Measurements from ENCODE around the gene CSNK1G2. TPM values are rescaled to one million over a fixed set of nuclear protein-coding genes. Genes with fewer than 3 reads are reported as not detected.

Gene CSNK1G2
- total and polyA plus RNA-seq, 2 experiments from 2014 or later: 39.6 to 147 TPM

DNA sequence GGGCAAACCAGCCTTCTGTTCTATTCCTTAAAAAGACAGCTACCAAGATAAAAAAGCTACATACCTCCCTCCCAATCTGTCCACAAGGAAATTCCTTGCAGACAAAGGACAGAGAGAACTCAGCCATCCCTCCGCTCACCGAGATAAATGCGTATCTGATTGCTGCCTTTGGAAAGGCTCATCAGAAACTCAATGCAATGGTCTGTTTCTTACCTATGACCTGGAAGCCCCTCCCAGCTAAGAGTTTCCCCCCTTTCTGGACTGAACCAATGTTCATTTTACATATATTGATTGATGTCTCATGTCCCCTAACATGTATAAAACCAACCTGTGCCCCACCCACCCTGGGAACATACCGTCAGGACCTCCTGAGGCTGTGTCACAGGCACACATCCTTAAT is 62.9 kb downstream of the CSNK1G2 start:
- Histone ChIP-seq H3K27me3 (ENCODE audit: insufficient read depth) (no peaks in the 10 kb centered on the region), H3K4me3 (no peak overlapping the region), H3K36me3 (ENCODE audit: insufficient read depth) (no peaks in the 10 kb centered on the region), H3K4me1 (ENCODE audit: insufficient read depth) (no peaks in the 10 kb centered on the region), H4K20me1 (replicated peaks; ENCODE audit: insufficient read depth) (peaks cover 17% of the 10 kb centered on the region), H3K27ac (ENCODE audit: low read depth) (0 out of 2 replicates have a peak overlapping the region, but pooled peaks have one; percentile 23), H3K79me2 (replicated peaks; ENCODE audit: insufficient read depth) (no peaks in the 10 kb centered on the region), H3K9me2 (ENCODE audit: insufficient read depth) (no peaks in the 10 kb centered on the region), H3F3A (replicated peaks; ENCODE audit: low read depth) (no peaks in the 10 kb centered on the region), H2AFZ (no peak overlapping the region), H3K4me2 (no peak overlapping the region)
- no peak for ATAC-seq
- H3K9me3 Mint-ChIP-seq: no peaks in the 10 kb centered on the region
- peaks cover 4% of the 10 kb centered on the region for H3K27me3 Mint-ChIP-seq (ENCODE audit: insufficient read depth, low read depth, poor library complexity)
- H3K27ac Mint-ChIP-seq: no peak overlapping the region
- peaks cover 30% of the 10 kb centered on the region for H3K36me3 Mint-ChIP-seq (ENCODE audit: low read depth)
- no peaks in the 10 kb centered on the region for H3K4me1 Mint-ChIP-seq
- no peak for DNase-seq (ENCODE audit: low spot score)
- H3K4me3 Mint-ChIP-seq: no peak overlapping the region
- TF ChIP-seq CREB1 (CRISPR knock-in tag; IDR thresholded peaks at IDR 0.05; ENCODE audit: low read depth) (no peak), STAT1 (IDR thresholded peaks at IDR 0.05; ENCODE audit: unreplicated experiment) (no peak), CTCF (conservative IDR thresholded peaks at IDR 0.05; ENCODE audit: low read depth in 2 of 2) (no peak), EZH2phosphoT487 (IDR thresholded peaks at IDR 0.05; ENCODE audit: unreplicated experiment) (no peak), ZNF331 (CRISPR knock-in tag; IDR thresholded peaks at IDR 0.05; ENCODE audit: low read depth) (no peak)
- TF ChIP-seq, protein P1, sequence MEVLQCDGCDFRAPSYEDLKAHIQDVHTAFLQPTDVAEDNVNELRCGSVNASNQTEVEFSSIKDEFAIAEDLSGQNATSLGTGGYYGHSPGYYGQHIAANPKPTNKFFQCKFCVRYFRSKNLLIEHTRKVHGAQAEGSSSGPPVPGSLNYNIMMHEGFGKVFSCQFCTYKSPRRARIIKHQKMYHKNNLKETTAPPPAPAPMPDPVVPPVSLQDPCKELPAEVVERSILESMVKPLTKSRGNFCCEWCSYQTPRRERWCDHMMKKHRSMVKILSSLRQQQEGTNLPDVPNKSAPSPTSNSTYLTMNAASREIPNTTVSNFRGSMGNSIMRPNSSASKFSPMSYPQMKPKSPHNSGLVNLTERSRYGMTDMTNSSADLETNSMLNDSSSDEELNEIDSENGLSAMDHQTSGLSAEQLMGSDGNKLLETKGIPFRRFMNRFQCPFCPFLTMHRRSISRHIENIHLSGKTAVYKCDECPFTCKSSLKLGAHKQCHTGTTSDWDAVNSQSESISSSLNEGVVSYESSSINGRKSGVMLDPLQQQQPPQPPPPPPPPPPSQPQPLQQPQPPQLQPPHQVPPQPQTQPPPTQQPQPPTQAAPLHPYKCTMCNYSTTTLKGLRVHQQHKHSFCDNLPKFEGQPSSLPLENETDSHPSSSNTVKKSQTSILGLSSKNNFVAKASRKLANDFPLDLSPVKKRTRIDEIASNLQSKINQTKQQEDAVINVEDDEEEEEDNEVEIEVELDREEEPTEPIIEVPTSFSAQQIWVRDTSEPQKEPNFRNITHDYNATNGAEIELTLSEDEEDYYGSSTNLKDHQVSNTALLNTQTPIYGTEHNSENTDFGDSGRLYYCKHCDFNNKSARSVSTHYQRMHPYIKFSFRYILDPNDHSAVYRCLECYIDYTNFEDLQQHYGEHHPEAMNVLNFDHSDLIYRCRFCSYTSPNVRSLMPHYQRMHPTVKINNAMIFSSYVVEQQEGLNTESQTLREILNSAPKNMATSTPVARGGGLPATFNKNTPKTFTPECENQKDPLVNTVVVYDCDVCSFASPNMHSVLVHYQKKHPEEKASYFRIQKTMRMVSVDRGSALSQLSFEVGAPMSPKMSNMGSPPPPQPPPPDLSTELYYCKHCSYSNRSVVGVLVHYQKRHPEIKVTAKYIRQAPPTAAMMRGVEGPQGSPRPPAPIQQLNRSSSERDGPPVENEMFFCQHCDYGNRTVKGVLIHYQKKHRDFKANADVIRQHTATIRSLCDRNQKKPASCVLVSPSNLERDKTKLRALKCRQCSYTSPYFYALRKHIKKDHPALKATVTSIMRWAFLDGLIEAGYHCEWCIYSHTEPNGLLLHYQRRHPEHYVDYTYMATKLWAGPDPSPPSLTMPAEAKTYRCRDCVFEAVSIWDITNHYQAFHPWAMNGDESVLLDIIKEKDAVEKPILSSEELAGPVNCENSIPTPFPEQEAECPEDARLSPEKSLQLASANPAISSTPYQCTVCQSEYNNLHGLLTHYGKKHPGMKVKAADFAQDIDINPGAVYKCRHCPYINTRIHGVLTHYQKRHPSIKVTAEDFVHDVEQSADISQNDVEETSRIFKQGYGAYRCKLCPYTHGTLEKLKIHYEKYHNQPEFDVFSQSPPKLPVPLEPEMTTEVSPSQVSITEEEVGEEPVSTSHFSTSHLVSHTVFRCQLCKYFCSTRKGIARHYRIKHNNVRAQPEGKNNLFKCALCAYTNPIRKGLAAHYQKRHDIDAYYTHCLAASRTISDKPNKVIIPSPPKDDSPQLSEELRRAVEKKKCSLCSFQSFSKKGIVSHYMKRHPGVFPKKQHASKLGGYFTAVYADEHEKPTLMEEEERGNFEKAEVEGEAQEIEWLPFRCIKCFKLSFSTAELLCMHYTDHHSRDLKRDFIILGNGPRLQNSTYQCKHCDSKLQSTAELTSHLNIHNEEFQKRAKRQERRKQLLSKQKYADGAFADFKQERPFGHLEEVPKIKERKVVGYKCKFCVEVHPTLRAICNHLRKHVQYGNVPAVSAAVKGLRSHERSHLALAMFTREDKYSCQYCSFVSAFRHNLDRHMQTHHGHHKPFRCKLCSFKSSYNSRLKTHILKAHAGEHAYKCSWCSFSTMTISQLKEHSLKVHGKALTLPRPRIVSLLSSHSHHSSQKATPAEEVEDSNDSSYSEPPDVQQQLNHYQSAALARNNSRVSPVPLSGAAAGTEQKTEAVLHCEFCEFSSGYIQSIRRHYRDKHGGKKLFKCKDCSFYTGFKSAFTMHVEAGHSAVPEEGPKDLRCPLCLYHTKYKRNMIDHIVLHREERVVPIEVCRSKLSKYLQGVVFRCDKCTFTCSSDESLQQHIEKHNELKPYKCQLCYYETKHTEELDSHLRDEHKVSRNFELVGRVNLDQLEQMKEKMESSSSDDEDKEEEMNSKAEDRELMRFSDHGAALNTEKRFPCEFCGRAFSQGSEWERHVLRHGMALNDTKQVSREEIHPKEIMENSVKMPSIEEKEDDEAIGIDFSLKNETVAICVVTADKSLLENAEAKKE (CRISPR knock-in tag; IDR thresholded peaks at IDR 0.05): no peak
- TF ChIP-seq, protein P2, sequence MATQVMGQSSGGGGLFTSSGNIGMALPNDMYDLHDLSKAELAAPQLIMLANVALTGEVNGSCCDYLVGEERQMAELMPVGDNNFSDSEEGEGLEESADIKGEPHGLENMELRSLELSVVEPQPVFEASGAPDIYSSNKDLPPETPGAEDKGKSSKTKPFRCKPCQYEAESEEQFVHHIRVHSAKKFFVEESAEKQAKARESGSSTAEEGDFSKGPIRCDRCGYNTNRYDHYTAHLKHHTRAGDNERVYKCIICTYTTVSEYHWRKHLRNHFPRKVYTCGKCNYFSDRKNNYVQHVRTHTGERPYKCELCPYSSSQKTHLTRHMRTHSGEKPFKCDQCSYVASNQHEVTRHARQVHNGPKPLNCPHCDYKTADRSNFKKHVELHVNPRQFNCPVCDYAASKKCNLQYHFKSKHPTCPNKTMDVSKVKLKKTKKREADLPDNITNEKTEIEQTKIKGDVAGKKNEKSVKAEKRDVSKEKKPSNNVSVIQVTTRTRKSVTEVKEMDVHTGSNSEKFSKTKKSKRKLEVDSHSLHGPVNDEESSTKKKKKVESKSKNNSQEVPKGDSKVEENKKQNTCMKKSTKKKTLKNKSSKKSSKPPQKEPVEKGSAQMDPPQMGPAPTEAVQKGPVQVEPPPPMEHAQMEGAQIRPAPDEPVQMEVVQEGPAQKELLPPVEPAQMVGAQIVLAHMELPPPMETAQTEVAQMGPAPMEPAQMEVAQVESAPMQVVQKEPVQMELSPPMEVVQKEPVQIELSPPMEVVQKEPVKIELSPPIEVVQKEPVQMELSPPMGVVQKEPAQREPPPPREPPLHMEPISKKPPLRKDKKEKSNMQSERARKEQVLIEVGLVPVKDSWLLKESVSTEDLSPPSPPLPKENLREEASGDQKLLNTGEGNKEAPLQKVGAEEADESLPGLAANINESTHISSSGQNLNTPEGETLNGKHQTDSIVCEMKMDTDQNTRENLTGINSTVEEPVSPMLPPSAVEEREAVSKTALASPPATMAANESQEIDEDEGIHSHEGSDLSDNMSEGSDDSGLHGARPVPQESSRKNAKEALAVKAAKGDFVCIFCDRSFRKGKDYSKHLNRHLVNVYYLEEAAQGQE (IDR thresholded peaks at IDR 0.05; ENCODE audit: unreplicated experiment): no peak

Measured in GM23338 (cell line).